GM12874 (cell line): Measurements from ENCODE around the gene LGR6.

ENCODE experiments used
- TF ChIP-seq, protein P1 (sequence below): IDR thresholded peaks from 2 replicates; pipeline ENCODE4 v1.5.1; 2011; ENCODE audit warnings: low read depth, mild to moderate bottlenecking, control low read depth, low read length, moderate library complexity; ENCODE audit not compliant: insufficient read depth

Gene LGR6

DNA sequence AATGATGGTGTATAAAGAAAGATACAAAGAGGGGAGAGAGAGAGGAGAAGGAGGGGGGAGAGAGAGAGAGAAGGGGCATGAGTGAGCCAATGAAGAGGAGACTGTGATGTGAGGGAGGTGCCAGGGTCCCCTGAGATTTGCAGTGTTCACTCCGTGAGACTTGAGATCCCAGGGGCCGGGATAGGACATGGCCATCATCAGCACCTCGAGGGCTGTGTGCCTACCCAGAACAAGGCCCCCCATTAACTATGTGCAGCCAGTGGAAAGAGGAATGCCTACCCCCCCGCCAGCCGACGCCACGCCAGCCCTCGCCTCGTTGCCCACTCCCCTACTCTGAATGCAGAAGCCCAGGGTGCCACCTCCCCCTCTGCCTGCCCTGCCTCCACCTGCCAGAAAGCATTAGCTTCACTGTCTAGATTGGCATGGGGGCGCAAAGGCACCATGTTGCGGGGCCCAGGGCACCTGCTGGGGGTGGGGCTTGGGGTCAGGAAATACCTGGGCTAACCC is 14.8 kb downstream of the LGR6 start:
- TF ChIP-seq, protein P1, sequence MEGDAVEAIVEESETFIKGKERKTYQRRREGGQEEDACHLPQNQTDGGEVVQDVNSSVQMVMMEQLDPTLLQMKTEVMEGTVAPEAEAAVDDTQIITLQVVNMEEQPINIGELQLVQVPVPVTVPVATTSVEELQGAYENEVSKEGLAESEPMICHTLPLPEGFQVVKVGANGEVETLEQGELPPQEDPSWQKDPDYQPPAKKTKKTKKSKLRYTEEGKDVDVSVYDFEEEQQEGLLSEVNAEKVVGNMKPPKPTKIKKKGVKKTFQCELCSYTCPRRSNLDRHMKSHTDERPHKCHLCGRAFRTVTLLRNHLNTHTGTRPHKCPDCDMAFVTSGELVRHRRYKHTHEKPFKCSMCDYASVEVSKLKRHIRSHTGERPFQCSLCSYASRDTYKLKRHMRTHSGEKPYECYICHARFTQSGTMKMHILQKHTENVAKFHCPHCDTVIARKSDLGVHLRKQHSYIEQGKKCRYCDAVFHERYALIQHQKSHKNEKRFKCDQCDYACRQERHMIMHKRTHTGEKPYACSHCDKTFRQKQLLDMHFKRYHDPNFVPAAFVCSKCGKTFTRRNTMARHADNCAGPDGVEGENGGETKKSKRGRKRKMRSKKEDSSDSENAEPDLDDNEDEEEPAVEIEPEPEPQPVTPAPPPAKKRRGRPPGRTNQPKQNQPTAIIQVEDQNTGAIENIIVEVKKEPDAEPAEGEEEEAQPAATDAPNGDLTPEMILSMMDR: no peak

DNA sequence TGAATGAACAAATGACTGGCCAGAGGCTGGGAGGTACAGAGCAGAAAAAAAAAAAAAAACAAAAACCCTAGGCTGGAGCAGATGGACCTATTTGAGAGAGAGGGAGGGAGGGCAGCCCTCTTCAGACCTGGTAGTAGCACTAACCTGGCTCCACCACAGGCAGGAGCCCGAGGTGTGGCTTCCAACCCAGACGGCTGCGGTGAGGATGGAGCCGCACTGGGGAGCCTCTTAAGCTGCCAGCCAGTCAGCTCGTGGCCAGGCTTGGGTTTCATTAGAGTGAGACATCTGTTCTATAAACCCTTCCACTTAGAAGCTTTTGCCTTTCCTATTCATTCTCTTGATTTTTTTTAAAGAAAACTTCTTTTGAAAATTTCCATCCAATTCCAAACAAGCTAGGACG is 16.8 kb downstream of the LGR6 start:
- TF ChIP-seq, protein P1: no peak

DNA sequence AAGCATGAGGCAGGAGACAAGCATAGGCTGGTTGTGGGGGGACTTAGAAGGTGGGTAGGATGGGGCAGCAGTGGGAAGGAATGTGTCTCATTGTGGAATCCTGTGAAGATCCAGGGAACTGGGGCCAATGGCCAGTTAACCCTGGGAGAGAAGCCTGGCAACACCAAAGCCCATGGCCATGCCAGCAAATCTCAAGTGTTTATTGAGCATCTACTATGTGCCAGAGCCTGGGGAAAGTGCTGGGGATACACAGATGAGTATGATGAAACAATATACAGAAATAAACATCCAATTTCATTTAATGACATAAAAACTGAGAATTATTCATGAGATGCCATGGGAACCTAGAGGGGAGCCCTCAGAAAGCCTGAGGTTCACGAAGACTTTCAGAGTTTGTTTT is 17.4 kb downstream of the LGR6 start:
- TF ChIP-seq, protein P1: no peak

- TF ChIP-seq, protein P1: no peak
Observed at GRCh38 chr1:202212787-202213186, 19.2 kb downstream of the LGR6 start.

GRCh38 chr1:202213361-202214088 is 19.9 kb downstream of the LGR6 start:
- TF ChIP-seq, protein P1: no peak

- TF ChIP-seq, protein P1: no peak
Observed at GRCh38 chr1:202214089-202214843, 20.7 kb downstream of the LGR6 start.

- TF ChIP-seq, protein P1: no peak
Observed at GRCh38 chr1:202215472-202216130, 22.0 kb downstream of the LGR6 start.
